Upper lobe of left lung (tissue), 6 donors: ENCODE results near the gene FRAS1. TPM values are rescaled to one million over a fixed set of nuclear protein-coding genes. Genes with fewer than 3 reads are reported as not detected.

Source experiments
- ATAC-seq, 2 donors: fragments of 200-7000 bp; cut with Tn5 transposase; one replicate each; pipeline ENCODE4 v1.9.1; 2022; ENCODE audit warnings: mild to moderate bottlenecking in 2 of 2, moderate library complexity in 2 of 2; ENCODE audit not compliant: low FRiP score in 2 of 2
- DNase-seq, 2 donors: peaks; one replicate each; pipeline ENCODE4 v3.0.0-alpha.2; 2019 to 2020
- H3K27ac ChIP-seq, 4 donors: fragments of 200-600 bp; sonication (generic); one replicate each; pipeline ENCODE4 v1.5.1; 2016 to 2019
- H3K27me3 ChIP-seq, 4 donors: fragments of 200-600 bp; sonication (generic); one replicate each; pipeline ENCODE4 v1.5.1; 2017 to 2019
- H3K36me3 ChIP-seq, 4 donors: fragments of 200-600 bp; sonication (generic); one replicate each; pipeline ENCODE4 v1.5.1; 2016 to 2019
- H3K4me1 ChIP-seq, 4 donors: fragments of 200-600 bp; sonication (generic); one replicate each; pipeline ENCODE4 v1.5.1; 2018 to 2019
- H3K4me3 ChIP-seq, 4 donors: fragments of 200-600 bp; sonication (generic); one replicate each; pipeline ENCODE4 v1.5.1; 2017 to 2019; ENCODE audit warnings: mild to moderate bottlenecking in 2 of 4, moderate library complexity in 1 of 4
- H3K9me3 ChIP-seq, 4 donors: fragments of 200-600 bp; sonication (generic); one replicate each; pipeline ENCODE4 v1.5.1; 2018 to 2019
- CTCF ChIP-seq, 6 experiments: fragments of 450-650 bp in 4 of 6; fragments of 200-600 bp in 2 of 6; sonication (generic) in 2 of 6; IDR thresholded peaks; one replicate each; pipeline ENCODE4 v1.5.1; 2016 to 2019; ENCODE audit warnings: antibody characterized with exemption in 6 of 6
- EP300 ChIP-seq, 4 donors: sonication (generic); formaldehyde crosslinking; IDR thresholded peaks; one replicate each; pipeline ENCODE4 v1.5.1; 2017; ENCODE audit warnings: antibody characterized with exemption in 4 of 4, control low read depth in 2 of 4
- POLR2A ChIP-seq, 4 donors: fragments of 450-650 bp; IDR thresholded peaks; one replicate each; pipeline ENCODE4 v1.5.1; 2016 to 2017; ENCODE audit warnings: antibody characterized with exemption in 4 of 4, mild to moderate bottlenecking in 2 of 4
- POLR2AphosphoS5 ChIP-seq, 2 donors: sonication (generic); formaldehyde crosslinking; IDR thresholded peaks; one replicate each; pipeline ENCODE4 v1.5.1; 2017; ENCODE audit warnings: antibody characterized with exemption in 2 of 2
- WGBS, 2 donors: methylation state at CpG; one replicate each; pipeline ENCODE4 v1.1.5; 2017 to 2018; 5-methylcytosine and 5-hydroxymethylcytosine counted together
- total RNA-seq, 6 donors: library from RNA; depleted of rRNA in 4 of 6; stranded (reverse); fragments of >200 nt in 4 of 6; gene quantifications; one replicate each; pipeline versions ENCODE4 v1.1.0 to v1.2.1, GENCODE V29; 2016 to 2021
- donor health status: DM: no; HTN: no; CAD: no; lungs with moderate emphysema.
- donor health status: DM: no; HTN: yes; CAD: no; lungs with severe emphysema.

The FRAS1 gene
- total RNA-seq, 6 donors from 2014 or later = 3.9 to 11.2 (median 6.7) TPM

GRCh38 chr4:78355306-78355705 lies 298.2 kb downstream of the FRAS1 start:
- ATAC-seq (no peak), DNase-seq (no peak)
- no peaks in the 10 kb centered on the region for H3K4me1 ChIP-seq
- 95 to 97% methylated on average over 3 of the region's 3 CpGs for WGBS, 2 donors
- no peak overlapping the region for H3K4me3 ChIP-seq
- no peak overlapping the region for H3K27ac ChIP-seq
- no peak for TF ChIP-seq CTCF (IDR thresholded peaks at IDR 0.05)
- H3K9me3 ChIP-seq = no peaks in the 10 kb centered on the region
- no peaks in the 10 kb centered on the region for H3K27me3 ChIP-seq
- no peaks in the 10 kb centered on the region for H3K36me3 ChIP-seq

- WGBS, 2 donors = 67 to 80% methylated on average over 2 of the region's 2 CpGs
- DNase-seq (no peak), ATAC-seq (no peak)
- H3K4me1 ChIP-seq = no peaks in the 10 kb centered on the region
- no peaks in the 10 kb centered on the region for H3K36me3 ChIP-seq
- H3K27ac ChIP-seq = no peak overlapping the region
- H3K4me3 ChIP-seq = no peak overlapping the region
- H3K27me3 ChIP-seq = no peaks in the 10 kb centered on the region
- TF ChIP-seq CTCF (IDR thresholded peaks at IDR 0.05) = no peak
- no peak for TF ChIP-seq POLR2AphosphoS5 (IDR thresholded peaks at IDR 0.05)
- TF ChIP-seq EP300 (IDR thresholded peaks at IDR 0.05) = no peak
- TF ChIP-seq POLR2A (IDR thresholded peaks at IDR 0.05) = no peak
- H3K9me3 ChIP-seq = no peaks in the 10 kb centered on the region
Measured at GRCh38 chr4:78356251-78356786, 299.2 kb downstream of the FRAS1 start.

GRCh38 chr4:78357122-78357521 lies 300.0 kb downstream of the FRAS1 start:
- ATAC-seq (no peak), DNase-seq (no peak)
- Histone ChIP-seq H3K27ac (no peak overlapping the region), H3K4me3 (no peak overlapping the region), H3K36me3 (no peaks in the 10 kb centered on the region), H3K9me3 (no peaks in the 10 kb centered on the region), H3K27me3 (no peaks in the 10 kb centered on the region), H3K4me1 (no peaks in the 10 kb centered on the region)
- TF ChIP-seq POLR2AphosphoS5 (IDR thresholded peaks at IDR 0.05) (no peak), POLR2A (IDR thresholded peaks at IDR 0.05) (no peak), CTCF (IDR thresholded peaks at IDR 0.05) (no peak), EP300 (IDR thresholded peaks at IDR 0.05) (no peak)
- 79 to 88% methylated on average over 1 of the region's 1 CpG for WGBS, 2 donors

- H3K27ac ChIP-seq = no peak overlapping the region
- TF ChIP-seq POLR2AphosphoS5 (IDR thresholded peaks at IDR 0.05) (no peak), CTCF (IDR thresholded peaks at IDR 0.05) (no peak), POLR2A (IDR thresholded peaks at IDR 0.05) (no peak), EP300 (IDR thresholded peaks at IDR 0.05) (no peak)
- no peaks in the 10 kb centered on the region for H3K9me3 ChIP-seq
- H3K4me3 ChIP-seq = no peak overlapping the region
- no peak for DNase-seq
- ATAC-seq = no peak
- H3K27me3 ChIP-seq = no peaks in the 10 kb centered on the region
- 68 to 81% methylated on average over 3 of the region's 3 CpGs for WGBS, 2 donors
- no peaks in the 10 kb centered on the region for H3K4me1 ChIP-seq
- no peaks in the 10 kb centered on the region for H3K36me3 ChIP-seq
Measured at GRCh38 chr4:78360466-78360865, 303.3 kb downstream of the FRAS1 start.

GRCh38 chr4:78361621-78362120 lies 304.5 kb downstream of the FRAS1 start:
- 77 to 81% methylated on average over 4 of the region's 4 CpGs for WGBS, 2 donors
- no peaks in the 10 kb centered on the region for H3K36me3 ChIP-seq
- ATAC-seq (no peak), DNase-seq (no peak)
- H3K4me3 ChIP-seq = no peak overlapping the region
- H3K9me3 ChIP-seq = no peaks in the 10 kb centered on the region
- TF ChIP-seq POLR2AphosphoS5 (IDR thresholded peaks at IDR 0.05) (no peak), CTCF (IDR thresholded peaks at IDR 0.05) (no peak), EP300 (IDR thresholded peaks at IDR 0.05) (no peak), POLR2A (IDR thresholded peaks at IDR 0.05) (no peak)
- no peak overlapping the region for H3K27ac ChIP-seq
- no peaks in the 10 kb centered on the region for H3K27me3 ChIP-seq
- no peaks in the 10 kb centered on the region for H3K4me1 ChIP-seq
